ENCODE measurements around the gene AQP7.
"Not testable (repeated sequence)": the region's sequence is repeated elsewhere in the genome, so short reads cannot be mapped to it uniquely, and the experiment has no call there.

Gene AQP7

GRCh38 chr9:33402371-33402770, at the start of gene AQP7:
Gene AQP7 (minus strand): TSS chr9:33402568. CDS start chr9:33401262, 1,306 bp downstream.
- DNase-seq, result not testable (repeated sequence)

GRCh38 chr9:33450621-33451146, 48.3 kb upstream of the AQP7 start:
- no peak for DNase-seq

DNA sequence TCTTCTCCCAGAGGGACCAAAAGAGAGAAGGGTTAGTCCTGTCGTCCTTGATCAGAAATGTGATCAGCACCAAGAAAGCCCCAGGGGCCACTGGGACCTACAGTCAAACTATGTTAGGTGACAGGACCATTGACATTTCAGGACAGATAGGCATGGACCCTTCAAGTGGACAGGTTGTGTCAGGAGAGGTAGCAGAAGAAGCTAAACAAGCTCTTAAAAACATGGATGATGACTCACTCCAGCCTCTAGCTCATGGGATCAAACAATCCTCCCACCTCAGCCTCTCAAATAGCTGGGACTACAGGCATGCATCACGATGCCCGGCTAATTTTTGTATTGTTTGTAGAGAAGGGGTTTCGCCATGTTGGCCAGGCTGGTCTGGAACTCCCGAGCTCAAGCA, 47.3 kb upstream of the AQP7 start:
- no peak for DNase-seq

GRCh38 chr9:33447799-33448553, 45.6 kb upstream of the AQP7 start:
- no peak for DNase-seq

DNA sequence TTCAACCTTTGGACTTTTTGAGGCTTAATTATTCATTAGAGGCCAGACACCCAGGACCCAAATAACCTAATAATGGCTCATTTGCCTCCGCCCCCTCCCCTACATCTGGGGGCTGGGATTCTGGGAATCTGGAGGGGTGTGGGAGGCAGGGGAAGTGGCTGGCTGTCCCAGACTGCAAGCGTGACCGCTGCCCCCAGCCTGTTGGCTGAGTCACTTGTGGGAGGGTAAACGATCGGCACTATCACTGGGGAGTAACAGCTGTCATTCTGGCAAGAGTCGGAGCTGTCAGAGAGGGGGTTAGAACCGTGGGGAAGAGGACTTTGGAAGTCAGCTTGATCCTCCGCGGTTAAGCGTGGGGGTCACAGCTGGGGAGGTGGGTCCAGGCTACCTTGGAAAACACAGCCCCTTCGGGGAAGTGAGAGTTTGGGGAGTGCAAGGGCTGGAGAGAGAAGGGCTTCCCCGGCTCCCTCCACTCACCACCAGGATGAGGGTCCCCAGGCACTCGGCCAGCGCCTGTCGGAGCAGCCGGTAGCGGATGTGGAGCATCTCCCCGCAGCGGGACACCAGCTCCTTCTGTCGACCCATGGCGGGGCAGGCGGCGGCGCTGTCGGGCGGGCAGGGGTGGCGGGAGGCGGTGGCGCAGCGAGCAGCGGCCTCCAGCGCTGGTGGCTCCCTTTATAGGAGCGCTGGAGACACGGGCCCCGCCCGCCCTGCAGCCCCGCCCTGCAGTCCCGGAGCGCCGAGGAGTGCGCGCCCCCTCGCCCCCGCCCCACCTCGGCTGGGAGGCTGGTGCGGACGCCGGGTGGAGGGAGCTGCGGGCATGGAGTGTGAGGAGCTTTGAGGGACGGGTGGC, 44.8 kb upstream of the AQP7 start, which contains the start of gene AQP3:
Gene AQP3, minus strand, starts transcription at position 648 of the 853 bp plus-strand sequence. Its CDS starts 63 bp downstream, at position 585.
- DNase-seq, result peak; percentile 70 to 72

- DNase-seq, result peak; percentile 55 to 60
Observed at GRCh38 chr9:33446240-33446945, 44.0 kb upstream of the AQP7 start.

DNA sequence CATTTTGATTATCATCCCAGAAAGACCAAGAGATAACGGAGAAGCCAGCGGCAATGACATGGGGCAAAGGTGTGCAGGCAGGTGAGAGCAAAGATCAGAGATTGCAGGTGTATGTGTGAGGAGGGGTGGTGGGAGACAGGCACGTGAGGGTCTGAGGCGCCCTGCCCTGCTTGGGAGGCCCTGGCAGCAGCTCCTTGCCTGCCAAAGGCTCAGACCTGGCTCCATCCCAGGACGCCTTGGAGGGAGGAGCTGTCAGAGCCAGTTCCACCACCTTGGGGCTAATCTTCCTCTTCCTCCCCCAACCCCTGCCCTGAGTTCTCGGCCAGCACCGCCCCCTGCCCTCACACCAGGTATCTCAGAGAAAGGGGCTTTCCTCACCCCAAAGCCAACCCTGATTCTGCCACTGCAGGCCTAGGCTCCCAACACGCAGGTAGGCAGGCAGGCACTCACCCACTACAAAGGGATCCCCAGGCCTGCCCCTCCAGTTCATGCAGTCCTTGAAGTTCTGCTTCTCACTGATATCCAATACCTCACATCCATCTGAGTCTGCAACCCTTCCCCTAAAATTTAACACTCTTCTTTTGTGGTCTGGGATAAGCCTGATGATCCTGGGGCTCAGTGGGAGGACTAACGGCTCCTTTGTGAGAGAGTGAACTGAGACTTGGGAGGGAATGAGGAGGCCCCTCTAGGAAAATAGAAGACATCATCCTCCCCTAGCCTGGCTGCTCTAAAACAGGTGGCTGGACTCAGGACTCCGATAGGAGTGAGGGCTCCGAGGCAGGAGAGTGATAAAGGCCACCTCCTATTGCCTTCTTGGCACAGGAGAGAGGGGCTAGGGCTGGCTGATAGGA, 43.2 kb upstream of the AQP7 start:
- DNase-seq, result no peak

DNA sequence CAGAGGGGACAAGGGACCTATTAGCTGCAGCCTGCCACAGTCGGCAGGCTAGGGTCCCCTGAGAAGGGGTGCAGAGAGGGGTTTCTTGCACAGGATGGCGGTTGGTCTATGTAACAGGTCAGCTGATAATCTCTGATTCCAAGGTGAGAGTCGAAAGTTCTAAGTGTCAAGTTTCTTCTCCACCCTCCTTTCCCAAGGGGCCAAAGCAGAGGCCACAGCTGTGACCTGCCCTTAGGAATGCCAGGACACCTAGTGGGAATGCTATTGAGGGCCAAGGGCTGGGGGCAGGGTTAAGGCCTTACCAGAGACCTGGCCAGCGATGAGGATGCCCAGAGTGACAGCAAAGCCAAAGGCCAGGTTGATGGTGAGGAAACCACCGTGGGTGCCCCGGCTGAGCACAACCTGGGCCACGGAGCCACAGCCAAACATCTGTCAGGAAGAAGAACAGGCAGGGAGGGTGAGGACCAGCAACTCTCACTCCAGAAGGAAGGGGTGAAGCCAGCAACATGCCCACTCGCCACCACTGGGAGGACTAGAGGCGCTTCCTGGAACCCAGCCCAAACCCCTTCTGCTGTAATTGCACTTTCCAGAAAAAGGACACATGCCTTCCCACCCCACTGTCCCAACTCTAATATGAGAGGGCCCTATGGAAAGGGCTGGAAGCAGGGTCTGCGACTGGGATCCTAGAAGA, 41.2 kb upstream of the AQP7 start:
- DNase-seq, result no peak

DNA sequence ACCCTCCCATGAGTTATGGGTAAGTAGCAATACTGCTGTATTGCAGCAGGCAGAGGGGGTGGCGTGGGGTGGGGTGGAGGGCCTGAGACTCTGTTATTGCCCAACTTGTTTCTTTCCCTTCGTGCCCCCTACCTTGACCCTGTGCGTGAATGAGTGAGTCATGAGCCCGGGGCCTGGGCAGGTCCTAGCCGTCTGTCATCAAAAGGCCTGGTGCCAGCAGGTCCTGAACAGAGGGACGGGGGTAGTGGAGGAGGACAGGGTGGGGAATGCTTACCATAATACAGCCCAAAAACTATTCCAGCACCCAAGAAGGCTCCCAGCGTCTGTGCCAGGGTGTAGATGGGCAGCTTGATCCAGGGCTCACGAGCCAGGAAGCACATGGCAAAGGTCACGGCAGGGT, 40.7 kb upstream of the AQP7 start:
- DNase-seq, result no peak

DNA sequence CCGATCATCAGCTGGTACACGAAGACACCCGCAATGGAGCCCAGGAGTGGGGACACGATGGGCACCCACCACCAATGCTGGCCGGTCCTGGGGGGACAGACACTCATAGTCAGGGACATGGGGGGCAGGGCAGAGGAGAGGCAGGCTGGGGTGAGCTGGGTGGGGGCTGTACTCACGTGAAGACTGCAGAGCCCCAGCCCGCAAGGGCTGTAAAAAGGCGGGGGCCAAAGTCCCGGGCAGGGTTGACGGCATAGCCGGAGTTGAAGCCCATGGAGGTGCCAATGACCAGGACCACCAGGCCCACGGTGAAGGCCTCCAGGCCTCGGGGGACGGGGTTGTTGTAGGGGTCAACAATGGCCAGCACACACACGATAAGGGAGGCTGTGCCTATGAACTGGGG, 39.8 kb upstream of the AQP7 start:
- DNase-seq, result no peak

DNA sequence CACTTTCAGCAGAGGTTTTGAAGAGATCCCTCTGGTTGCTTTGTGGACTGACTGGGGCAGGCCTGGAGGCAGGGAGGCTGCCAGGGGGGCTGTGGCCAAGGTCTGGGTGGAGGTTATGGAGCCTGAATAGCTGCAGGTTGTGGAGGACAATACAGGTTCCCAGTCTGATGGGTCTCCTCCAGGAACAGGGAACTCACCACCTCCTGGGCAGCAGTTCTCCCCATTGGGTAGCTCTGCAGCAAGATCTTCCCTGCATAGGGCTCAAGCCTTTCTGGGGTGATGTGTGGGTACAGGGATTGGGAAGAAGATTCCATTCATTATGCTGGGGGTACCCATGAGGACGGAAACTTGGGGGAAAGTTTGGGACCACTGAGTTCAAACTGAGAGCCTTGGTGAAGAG, 38.2 kb upstream of the AQP7 start:
- no peak for DNase-seq

DNA sequence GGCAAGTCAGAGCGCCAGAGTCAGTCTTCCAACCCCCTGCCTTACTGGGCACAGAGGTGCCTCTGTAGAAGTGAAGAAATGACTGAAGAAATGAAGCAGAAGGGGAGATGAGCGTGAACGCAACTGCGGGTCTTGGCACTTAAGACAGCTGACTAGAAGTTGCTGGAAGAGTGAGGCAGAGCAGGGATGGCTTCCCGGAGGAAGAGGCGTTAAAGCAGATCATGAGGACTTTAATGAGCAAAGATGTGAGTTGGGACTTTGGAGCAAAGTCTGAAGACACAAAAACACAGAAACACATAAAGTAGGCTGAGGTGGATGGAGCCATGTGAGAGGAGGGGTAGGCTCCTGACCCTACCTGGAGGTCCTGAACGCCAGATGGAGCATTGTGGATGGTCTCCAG, 37.8 kb upstream of the AQP7 start:
- DNase-seq, result no peak

DNA sequence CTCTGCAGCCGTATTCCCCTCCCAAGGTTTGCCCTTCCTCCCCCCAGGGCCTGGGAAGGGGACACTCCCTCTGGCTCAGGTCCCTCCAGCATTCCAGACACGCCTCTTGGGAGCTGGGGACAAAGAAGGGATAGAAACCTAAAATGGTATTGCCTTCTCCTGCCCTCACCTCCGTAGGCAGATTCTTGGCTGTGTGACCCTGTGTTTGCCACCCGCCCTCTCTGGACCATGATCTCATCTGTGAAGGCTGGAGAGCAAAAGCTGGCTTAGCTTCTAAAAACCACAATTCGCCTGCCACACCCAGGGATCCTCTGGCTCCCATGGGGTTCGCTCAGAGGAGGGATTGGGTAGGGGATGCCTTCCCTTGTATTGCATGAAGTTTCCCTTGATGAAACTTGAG, 37.4 kb upstream of the AQP7 start:
- no peak for DNase-seq

DNA sequence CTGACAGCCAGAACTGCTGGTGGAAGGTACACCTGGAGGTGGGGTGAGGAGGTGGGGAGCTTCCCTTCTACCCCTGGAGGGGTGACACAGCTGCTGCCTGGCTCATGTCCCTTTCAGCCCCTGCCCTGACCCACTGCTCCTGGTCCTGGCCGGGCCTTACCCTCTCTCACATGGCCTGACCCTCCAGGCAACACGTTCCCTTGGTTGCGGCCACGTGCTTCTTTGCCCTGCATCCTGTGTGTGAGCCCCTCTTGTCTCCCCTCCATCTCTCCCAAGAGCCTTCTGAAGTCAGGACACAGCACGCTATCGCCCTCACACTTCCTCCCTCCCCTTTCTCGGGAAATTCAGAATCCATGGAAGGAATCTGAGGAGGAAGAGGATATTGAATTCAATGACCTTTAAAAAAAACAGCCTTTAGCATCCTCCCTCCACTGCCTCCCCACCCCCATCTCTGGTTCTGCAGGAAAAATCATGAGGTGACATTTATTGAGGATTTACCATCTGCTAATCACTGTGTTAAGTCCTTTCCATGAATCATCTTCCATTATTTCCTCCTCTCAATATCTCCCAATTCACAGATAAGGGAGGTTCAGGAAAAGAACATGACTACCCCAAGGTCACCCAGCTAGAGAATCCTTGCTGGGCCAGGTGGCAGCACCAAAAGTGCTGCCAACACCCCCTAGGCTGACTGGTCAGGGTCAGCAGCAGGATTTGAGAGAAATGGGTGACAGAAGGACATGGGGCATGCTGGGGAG, 36.7 kb upstream of the AQP7 start:
- no peak for DNase-seq

- DNase-seq, result no peak
Observed at GRCh38 chr9:33437898-33438297, 35.5 kb upstream of the AQP7 start.

DNA sequence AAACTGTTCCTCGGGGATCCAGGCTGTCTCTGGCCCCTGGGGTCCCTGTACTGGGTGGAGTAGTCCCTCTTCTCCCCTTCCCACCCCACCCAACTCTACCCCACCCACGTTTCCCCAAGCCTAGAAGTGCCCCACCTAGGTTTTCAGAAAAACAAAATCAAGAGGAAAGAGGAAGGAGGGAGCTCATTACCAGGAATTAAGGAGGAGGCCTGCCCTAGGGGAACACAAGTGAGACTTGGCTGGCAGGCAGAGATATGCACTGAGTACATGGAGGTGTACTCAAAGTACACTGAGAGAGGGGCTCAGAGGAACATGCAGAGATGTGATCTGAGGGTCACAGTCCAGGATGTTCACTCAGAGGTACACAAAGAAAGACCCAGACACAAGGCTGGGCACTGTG, 34.8 kb upstream of the AQP7 start:
- DNase-seq, result no peak

- no peak for DNase-seq
Observed at GRCh38 chr9:33436445-33436844, 34.1 kb upstream of the AQP7 start.

DNA sequence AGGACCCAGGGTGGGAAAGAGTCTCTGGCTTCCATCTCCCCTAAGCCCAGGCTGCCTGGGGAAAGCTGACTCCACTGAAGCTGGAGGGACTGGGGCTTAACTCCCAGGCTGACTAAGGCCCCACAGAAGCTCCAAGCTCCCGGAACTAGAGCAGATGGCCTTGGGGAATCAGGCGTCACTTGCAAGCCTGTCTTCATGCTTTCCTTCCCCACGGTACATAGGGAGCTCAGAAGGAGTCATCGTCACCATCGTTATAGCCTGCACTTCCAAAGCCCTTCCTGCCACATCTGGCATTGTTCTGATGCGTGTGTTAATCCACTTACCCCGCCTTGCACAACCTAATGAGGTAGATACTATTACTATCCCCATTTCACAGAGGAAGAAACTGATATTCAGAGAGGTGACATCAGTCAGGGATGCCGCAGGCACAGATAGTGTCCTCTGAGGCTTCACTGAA, 33.5 kb upstream of the AQP7 start:
- DNase-seq, result no peak

DNA sequence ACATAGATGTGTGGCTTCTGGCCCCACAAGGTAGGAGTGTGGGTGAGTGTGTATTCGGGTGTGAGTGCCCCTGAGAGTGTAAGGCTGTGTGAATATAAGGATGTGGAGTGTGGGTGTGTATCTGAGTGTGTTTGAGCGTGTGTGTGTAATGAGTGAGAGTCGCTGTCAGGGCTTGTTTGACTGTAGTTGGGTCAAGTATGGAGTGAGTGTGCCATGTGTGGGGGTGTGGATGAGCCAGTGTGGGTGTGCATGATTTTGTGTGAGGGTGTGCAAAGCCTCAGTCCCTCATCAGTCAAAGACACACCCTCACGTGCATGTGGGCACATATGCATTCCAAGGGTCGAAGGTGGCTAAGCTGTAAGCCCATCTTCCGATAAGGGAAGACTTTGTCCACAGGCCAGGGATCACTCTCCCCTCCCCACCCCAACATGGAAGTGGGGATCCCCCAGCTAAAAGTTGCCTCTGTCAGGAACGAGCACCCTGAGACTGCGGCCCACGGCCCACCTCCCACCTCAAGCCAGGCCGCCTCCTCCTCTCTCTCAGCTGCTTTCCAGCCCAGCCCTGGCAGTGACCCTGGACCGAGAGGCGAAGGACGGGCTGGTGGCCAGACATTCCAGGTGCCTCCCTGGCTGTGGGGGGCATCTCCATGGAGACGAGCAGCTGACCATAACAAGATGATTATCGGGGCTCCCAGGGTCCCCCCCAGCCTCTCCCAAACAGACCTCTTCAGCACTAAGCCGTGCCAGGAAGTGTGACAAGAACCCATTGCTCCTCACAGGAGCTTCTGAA, 32.1 kb upstream of the AQP7 start:
- no peak for DNase-seq

GRCh38 chr9:33433871-33434270, 31.5 kb upstream of the AQP7 start:
- DNase-seq, result no peak
